Neutrophil (primary cell): ENCODE results near the gene UBALD2.

Experiments
- H3K27ac ChIP-seq: fragments of 200-600 bp; sonication (generic); 2 replicates; pipeline ENCODE4 v1.5.1; 2016; ENCODE audit warnings: mild to moderate bottlenecking, moderate library complexity
- H3K27me3 ChIP-seq: fragments of 200-600 bp; sonication (generic); 2 replicates; pipeline ENCODE4 v1.6.0; 2016; ENCODE audit warnings: mild to moderate bottlenecking
- H3K36me3 ChIP-seq: fragments of 200-600 bp; sonication (generic); 2 replicates; pipeline ENCODE4 v1.5.1; 2017
- H3K4me1 ChIP-seq, 2 experiments: fragments of 200-600 bp in 1 of 2; sonication (generic) in 1 of 2; 1 replicate in 1 of 2; 2 replicates in 1 of 2; pipeline versions ENCODE4 v1.5.1 to v1.6.1; 2013 to 2016; ENCODE audit warnings: low read depth in 1 of 2, low read length in 1 of 2, mild to moderate bottlenecking in 1 of 2, moderate library complexity in 1 of 2; ENCODE audit not compliant: control insufficient read depth in 1 of 2, insufficient read depth in 1 of 2
- H3K4me3 ChIP-seq, 2 experiments: fragments of 200-600 bp in 1 of 2; sonication (generic) in 1 of 2; 1 replicate in 1 of 2; 2 replicates in 1 of 2; pipeline ENCODE4 v1.5.1; 2013 to 2016; ENCODE audit warnings: low read depth in 1 of 2, low read length in 1 of 2, mild to moderate bottlenecking in 1 of 2, moderate library complexity in 1 of 2
- H3K9me3 ChIP-seq: fragments of 200-600 bp; sonication (generic); 2 replicates; pipeline ENCODE4 v1.5.1; 2016
- TF ChIP-seq, protein P1 (sequence below): fragments of 200-600 bp; sonication (generic); IDR thresholded peaks from 2 replicates; pipeline ENCODE4 v1.5.1; 2016; ENCODE audit warnings: antibody characterized with exemption

Gene UBALD2

DNA sequence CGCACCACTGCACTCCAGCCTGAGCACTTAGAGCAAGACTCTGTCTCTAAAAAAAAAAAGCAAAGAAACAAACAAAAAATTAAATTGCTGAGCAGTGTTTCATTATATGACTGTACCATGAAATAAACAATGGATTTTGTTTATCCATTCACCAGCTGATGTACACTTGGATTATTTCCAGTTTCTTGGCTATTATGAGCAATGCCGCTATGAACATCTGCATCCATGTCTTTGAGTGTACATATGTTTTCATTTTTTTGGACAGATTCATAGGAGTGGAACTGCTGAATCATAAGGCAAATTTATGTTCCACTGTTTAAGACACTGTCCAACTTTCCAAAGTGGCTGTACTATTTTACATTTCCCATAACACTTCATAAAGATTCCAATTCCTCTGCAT lies 32.8 kb upstream of the UBALD2 start:
- Histone ChIP-seq H3K36me3 (no peaks in the 10 kb centered on the region), H3K4me1 (peaks cover 0 to 6% of the 10 kb centered on the region in 2 experiments), H3K9me3 (no peaks in the 10 kb centered on the region), H3K4me3 (no peak overlapping the region), H3K27ac (no peak overlapping the region), H3K27me3 (peaks cover 77% of the 10 kb centered on the region)
- TF ChIP-seq, protein P1, sequence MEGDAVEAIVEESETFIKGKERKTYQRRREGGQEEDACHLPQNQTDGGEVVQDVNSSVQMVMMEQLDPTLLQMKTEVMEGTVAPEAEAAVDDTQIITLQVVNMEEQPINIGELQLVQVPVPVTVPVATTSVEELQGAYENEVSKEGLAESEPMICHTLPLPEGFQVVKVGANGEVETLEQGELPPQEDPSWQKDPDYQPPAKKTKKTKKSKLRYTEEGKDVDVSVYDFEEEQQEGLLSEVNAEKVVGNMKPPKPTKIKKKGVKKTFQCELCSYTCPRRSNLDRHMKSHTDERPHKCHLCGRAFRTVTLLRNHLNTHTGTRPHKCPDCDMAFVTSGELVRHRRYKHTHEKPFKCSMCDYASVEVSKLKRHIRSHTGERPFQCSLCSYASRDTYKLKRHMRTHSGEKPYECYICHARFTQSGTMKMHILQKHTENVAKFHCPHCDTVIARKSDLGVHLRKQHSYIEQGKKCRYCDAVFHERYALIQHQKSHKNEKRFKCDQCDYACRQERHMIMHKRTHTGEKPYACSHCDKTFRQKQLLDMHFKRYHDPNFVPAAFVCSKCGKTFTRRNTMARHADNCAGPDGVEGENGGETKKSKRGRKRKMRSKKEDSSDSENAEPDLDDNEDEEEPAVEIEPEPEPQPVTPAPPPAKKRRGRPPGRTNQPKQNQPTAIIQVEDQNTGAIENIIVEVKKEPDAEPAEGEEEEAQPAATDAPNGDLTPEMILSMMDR, result no peak

DNA sequence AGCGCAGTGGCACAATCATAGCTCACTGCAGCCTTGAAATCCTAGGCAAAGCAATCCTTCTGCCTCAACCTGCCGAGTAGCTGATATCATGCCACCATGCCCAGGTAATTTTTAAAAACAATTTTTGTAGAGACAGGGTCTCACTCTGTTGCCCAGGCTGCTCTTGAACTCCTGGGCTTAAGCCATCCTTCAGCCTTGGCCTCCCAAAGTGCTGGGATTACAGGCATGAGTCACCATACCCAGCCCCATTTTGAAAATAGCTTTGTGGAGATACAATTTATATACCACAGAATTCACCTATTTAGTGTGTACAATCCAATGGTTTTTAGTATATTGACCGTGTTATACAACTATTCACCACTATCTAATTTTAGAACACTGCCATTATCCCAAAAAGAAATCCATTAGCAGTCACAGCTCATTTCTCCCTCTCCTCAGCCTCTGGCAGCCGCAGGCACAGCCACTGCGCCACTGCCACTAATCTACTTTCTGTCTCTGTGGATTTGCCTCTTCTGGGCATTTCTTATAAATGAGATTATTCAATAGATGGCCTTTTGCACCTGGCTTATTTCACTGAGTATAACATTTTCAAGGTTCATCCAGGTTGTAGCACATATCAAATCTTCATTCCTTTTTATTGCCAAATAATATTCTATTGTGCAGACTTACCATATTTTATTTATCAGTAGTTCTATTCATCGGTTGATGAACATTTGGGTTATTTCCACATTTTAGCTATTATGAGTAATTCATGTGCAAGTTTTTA lies 31.4 kb upstream of the UBALD2 start:
- H3K4me3 ChIP-seq, result no peak overlapping the region
- H3K27ac ChIP-seq, result no peak overlapping the region
- no peaks in the 10 kb centered on the region for H3K36me3 ChIP-seq
- H3K9me3 ChIP-seq, result no peaks in the 10 kb centered on the region
- peaks cover 87% of the 10 kb centered on the region for H3K27me3 ChIP-seq
- TF ChIP-seq, protein P1, result no peak
- no peaks in the 10 kb centered on the region for H3K4me1 ChIP-seq

DNA sequence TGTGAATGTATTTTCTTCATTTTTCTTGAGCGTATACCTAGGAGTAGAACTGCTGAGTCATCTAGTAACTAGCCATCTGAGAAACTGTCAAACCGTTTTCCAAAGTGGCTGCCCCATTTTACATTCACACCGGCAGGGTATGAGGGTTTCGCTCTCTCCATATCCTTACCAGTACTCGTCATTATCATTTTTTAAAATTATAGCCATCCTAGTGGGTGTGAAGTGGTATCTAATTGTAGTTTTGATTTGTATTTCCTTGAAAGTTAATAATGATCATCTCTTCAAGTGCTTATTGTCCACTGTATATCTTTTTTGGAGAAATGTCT lies 30.8 kb upstream of the UBALD2 start:
- Histone ChIP-seq H3K9me3 (no peaks in the 10 kb centered on the region), H3K4me3 (no peak overlapping the region), H3K4me1 (peaks cover 0 to 2% of the 10 kb centered on the region in 2 experiments), H3K27me3 (peaks cover 87% of the 10 kb centered on the region), H3K36me3 (no peaks in the 10 kb centered on the region), H3K27ac (no peak overlapping the region)
- TF ChIP-seq, protein P1, result no peak

DNA sequence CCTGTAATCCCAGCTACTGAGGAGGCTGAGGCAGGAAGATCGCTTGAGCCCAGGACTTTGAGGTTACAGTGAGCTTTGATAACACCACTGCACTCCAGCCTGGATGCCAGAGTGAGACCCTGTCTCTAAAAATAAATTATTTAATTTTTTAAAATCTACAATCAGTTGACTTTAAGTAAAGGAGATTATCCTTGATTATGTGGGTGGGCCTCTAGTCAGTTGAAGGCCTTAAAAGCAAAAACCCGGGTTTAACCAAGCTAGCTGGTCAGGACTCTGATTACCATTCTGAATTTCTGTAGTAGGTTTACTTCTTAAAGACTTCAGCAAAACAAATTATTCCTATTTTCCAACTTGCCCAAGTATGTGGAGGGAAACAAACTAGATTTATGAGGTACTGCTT lies 29.3 kb upstream of the UBALD2 start:
- Histone ChIP-seq H3K4me1 (peaks cover 7 to 11% of the 10 kb centered on the region in 2 experiments), H3K36me3 (no peaks in the 10 kb centered on the region), H3K9me3 (no peaks in the 10 kb centered on the region), H3K27me3 (peaks cover 84% of the 10 kb centered on the region), H3K27ac (no peak overlapping the region), H3K4me3 (no peak overlapping the region)
- TF ChIP-seq, protein P1, result no peak

DNA sequence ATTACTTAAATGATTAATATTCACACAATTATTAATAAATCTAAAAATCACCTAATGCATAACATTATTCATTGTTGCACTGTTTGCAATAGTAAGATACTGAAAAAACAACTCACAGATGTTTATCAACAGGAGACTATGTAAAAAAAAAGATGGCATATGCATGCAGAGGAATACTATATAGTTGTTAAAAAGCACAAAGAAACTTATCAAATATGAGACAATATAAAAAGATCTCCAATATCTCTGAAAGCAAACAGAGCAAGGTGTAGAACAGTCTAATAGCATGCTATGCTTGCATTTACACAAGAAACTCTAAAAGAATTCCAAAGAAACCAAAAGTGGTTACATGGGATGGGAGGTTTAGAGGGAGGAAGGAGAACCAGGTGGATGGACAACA lies 28.5 kb upstream of the UBALD2 start:
- no peaks in the 10 kb centered on the region for H3K36me3 ChIP-seq
- H3K27ac ChIP-seq, result no peak overlapping the region
- TF ChIP-seq, protein P1, result no peak

More for the DNA sequence above, 28.5 kb upstream of the UBALD2 start:
- no peak overlapping the region for H3K4me3 ChIP-seq
- H3K4me1 ChIP-seq, result peaks cover 13 to 18% of the 10 kb centered on the region in 2 experiments
- no peaks in the 10 kb centered on the region for H3K9me3 ChIP-seq
- H3K27me3 ChIP-seq, result peaks cover 86% of the 10 kb centered on the region
